ENCODE data around the gene HLF.
A peak's percentile ranks its signal among the peaks of the same experiment; 100 is the strongest.

HLF gene

GRCh38 chr17:55332296-55333041, 67.7 kb downstream of the HLF start:
- DNase-seq: no peak

DNA sequence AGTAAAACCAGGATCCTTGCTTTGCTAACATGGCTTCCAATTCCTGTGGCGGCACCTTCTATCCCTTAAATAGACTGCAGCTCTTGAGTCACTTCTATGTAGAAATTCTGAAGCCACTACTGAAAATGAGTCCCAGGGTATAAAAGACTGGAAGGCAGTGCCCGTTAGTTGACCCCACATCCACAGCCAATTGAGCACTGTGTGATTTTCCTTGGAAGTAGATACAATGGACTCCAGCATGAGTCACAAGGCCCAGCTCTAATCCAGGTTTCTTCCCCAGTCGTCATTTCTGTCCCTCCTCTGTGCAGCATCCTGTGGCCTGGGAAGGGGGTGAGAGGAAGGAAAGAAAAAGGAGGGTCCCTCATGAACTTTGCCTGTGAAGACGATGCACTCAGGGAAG, 69.5 kb downstream of the HLF start:
- no peak for DNase-seq

DNA sequence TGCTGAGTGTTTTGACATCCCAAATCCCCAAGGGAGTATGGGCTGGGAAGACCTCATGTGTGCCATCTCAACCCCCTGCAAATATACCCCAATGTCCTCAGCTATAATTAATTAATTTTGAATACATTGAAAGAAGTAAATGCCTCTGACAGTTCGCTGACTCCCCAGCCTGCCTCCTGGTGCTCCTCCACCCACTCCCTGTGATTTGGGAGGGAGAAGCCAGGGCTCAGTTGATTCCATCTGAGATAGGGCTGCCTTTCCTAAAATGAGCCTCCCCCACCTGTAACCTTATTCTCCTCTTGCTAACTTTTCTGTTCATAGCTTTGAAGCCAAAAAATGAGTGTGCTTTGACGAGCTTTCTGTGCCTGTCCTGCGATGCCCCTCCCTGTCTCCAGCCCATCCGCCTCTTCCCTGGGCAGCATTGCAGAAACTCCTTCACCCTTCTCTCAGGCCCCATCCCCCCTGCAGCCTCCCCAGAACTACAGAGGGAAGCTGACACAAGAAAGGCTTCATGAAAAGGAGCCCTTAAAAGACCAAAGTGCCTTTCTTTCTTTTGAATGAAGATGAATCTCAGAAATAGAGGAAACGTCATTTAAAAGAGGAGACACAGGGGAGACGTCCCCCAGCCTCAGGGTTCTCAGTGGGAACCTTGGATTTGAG, 70.3 kb downstream of the HLF start:
- no peak for DNase-seq

DNA sequence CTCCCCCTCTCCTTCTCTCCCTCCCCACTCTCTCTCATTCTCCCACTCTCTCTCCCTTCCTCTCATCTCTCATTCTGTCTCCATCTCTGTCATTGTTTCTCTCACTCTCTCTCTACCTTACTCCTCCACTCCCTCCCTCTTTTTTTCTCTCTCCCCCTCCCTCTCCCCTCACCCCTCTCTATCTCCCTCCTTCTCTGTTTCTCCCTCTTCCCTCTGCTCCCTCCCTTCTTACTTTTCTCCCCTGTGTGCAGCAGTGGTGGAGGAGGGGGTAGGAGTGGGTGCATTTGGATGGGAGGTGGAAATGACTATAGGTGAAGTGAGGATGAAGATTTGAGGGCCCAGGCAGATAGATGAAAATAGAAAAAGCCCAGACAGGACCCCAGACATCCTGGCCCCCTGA, 70.9 kb downstream of the HLF start:
- no peak for DNase-seq

DNA sequence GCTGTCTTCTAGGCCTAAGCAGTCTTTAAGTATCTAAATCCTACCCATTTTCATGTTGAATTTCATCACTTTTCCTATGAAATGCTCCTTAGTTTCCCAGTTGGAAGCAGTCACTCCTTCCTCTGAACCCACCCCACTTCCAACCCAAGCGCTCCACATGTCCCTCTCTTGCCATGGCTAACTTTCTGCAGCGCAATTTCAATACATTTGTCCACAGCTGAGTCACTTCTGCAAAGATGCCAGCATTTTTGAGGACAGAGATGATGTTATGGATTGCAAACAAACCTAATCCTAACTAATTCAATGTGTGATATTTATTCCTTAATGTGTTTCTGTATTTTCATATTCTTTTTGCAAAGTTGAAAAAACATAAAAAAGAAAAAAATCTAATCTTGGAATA, 71.7 kb downstream of the HLF start:
- DNase-seq: no peak

GRCh38 chr17:55340176-55340575, 75.4 kb downstream of the HLF start:
- no peak for DNase-seq

- DNase-seq: no peak
Measured at GRCh38 chr17:55340686-55341085, 75.9 kb downstream of the HLF start.

GRCh38 chr17:55341432-55341831, 76.7 kb downstream of the HLF start:
- DNase-seq: no peak

- DNase-seq: no peak
Measured at GRCh38 chr17:55342800-55343585, 78.2 kb downstream of the HLF start.

- no peak for DNase-seq
Measured at GRCh38 chr17:55343900-55344513, 79.2 kb downstream of the HLF start.

GRCh38 chr17:55344514-55344997, 79.8 kb downstream of the HLF start:
- no peak for DNase-seq

DNA sequence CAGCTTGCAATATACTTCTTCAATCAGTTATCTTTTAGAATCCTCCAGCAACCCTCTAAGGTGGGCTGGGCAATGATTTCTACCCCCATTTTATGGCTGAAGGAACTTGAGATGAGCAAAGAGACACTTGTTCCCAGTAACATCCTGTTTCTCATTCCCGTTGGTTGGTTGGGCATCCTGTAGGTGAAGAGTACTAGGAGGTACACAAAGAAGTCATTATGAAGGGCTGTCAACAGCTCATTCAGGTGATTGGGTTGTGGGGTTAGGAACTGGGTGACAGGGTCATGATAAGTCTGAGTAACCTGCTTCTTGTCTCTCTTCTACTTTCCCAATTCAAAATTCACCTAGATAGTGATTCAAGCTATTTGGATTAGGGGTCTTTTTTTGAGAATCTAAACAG, 80.4 kb downstream of the HLF start:
- DNase-seq: no peak

- no peak for DNase-seq
Measured at GRCh38 chr17:55346658-55347057, 81.9 kb downstream of the HLF start.

GRCh38 chr17:55347341-55347740, 82.6 kb downstream of the HLF start:
- no peak for DNase-seq

DNA sequence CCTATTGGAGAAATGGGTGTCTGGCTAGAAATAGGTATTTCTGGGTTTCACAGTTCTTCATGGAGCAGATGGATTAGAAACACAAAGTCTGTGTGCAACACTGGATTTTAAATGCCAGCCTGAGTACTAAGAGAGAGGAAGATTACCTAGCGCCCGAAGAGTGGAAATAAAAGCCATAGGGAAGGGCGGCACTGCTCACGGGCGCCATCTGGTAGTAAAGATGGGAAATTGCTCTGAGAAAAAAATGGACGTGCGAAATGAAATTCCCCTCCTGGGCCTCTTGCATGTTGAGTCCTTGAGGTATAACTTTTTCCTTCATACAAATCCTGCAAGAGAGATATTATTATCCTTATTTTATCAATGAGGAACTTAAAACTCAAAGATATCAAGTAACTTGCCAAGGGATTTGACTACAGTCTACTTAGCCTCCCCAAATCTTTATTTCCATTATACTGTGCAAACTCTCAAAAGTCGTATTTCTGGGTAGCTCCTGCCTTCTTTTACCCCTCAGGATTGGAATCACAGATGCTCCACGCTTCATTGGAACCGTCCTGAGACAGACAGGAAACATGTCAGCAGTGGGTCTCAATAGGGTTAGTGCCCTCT, 84.1 kb downstream of the HLF start:
- DNase-seq: peak; percentile 27 to 62

- no peak for DNase-seq
Measured at GRCh38 chr17:55350825-55351205, 86.1 kb downstream of the HLF start.

- no peak for DNase-seq
Measured at GRCh38 chr17:55351226-55351625, 86.5 kb downstream of the HLF start.

GRCh38 chr17:55354010-55354409, 89.2 kb downstream of the HLF start:
- no peak for DNase-seq

GRCh38 chr17:55354941-55355340, 90.2 kb downstream of the HLF start:
- no peak for DNase-seq

DNA sequence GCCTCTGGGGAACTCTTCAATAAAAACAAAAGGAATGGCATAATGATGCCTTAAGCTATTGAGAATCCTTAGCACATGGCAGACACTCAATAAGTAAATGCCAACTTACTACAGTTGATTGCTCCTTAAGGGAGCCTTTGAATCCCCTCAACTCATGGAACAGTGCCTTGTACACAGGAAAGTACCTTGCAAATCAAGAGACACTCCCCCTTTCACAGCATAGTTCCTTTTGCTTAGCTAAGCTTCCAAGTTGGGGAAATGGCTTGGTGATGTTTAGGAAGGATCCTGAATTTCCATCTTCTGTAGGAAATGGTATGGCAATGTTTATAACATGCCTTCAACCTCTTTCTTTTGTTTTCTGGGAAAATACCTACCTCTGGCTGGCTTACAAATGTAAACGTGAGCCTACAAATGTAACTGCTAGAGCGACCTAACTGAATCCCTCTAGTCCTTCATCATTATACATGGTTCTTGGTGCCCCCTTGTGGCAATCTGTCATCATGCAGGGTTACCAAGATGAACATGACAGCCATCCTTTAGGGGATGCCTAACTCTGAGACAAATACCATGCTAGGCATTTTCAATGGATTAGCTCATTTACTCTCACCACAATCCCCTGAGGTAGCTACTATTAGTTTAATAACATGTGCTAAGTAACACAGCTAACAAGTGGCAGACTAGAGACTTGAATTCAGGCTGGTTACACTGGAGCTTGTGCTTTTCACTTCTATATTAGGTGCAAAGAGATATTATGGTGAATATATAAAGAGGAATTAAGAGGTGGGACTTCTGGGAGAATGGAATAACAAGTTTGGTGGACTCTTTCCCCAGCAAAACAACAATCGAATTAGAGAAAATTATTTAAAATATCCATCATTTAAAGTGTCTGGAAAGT, 91.9 kb downstream of the HLF start:
- peak; percentile 66 to 79 for DNase-seq

DNA sequence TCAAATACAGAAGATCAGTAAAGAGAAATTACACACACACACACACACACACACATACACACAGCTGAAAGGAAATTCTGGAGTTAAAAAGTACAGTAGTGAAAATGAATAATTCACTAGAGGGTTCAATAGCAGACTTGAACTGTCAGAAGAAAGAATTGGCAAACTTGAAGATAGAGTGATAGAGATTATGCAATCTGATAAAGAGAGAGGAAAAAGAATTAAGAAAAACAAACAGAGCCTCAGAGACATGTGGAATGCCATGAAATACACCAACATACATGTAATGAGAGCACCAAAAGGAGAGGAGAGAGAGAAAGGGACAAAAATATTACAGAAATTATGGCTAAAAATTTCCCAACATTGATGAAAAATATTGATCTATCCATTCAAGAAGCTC, 96.2 kb downstream of the HLF start:
- no peak for DNase-seq

DNA sequence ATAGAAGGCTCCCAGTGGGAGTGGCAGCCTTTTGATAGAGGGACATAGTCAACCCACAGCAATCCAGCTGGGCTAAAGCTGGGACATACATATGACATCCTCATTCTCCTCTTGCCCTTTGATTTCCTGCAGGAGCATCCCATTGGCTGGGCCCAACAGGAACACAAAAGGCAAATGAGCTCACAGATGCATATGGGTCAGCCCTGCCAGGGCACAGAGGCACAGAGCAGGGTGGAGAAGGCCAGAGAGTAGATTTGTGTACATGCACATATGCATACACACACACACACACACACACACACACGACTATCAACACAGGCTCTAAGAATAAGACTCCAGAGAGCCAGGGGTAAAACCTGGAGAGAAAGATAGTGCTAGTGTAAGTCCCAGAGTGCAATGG, 98.3 kb downstream of the HLF start:
- DNase-seq: no peak
